Lower leg skin (tissue), 4 donors: ENCODE data around the gene TAPT1. TPM values are rescaled to one million over a fixed set of nuclear protein-coding genes. Genes with fewer than 3 reads are reported as not detected.
"Not testable (repeated sequence)": the region's sequence is repeated elsewhere in the genome, so short reads cannot be mapped to it uniquely, and the experiment has no call there.

Source experiments
- DNase-seq, 2 donors: peaks; one replicate each; pipeline ENCODE4 v3.0.0-alpha.2; 2019; ENCODE audit warnings: low spot score in 2 of 2
- H3K4me3 ChIP-seq: fragments of 200-600 bp; sonication (generic); 2 replicates; pipeline ENCODE4 v1.5.1; 2017; ENCODE audit warnings: mild to moderate bottlenecking, low read depth; ENCODE audit not compliant: poor library complexity, severe bottlenecking
- POLR2A ChIP-seq, 2 donors: fragments of 450-650 bp; IDR thresholded peaks; one replicate each; pipeline ENCODE4 v1.6.1; 2016 to 2017; ENCODE audit warnings: antibody characterized with exemption in 2 of 2, mild to moderate bottlenecking in 1 of 2, moderate library complexity in 1 of 2
- WGBS, 2 donors: methylation state at CpG; one replicate each; pipeline ENCODE4 v1.1.5; 2018; 5-methylcytosine and 5-hydroxymethylcytosine counted together
- intact Hi-C: fragments of 100-400 bp; cut with DNase I; formaldehyde crosslinking; loops from one replicate; pipeline ENCODE4 v1.15.0; 2023; ENCODE audit warnings: low total_unique reads
- total RNA-seq, 4 donors: library from RNA; depleted of rRNA; stranded (reverse); fragments of >200 nt; gene quantifications; one replicate each; pipeline ENCODE4 v1.1.0, GENCODE V29; 2016
- TF ChIP-seq, protein P1 (sequence below), 3 donors: fragments of 450-650 bp; IDR thresholded peaks; one replicate each; pipeline ENCODE4 v1.5.1; 2016; ENCODE audit warnings: antibody characterized with exemption in 3 of 3, mild to moderate bottlenecking in 3 of 3, moderate library complexity in 2 of 3

The TAPT1 gene
- total RNA-seq = 10 to 100 TPM; 10.5 to 31.0 (median 18.7) TPM

- peak within 1 kb of the TSS; percentile 86 for H3K4me3 ChIP-seq
- WGBS, 2 donors = 0 to 1% methylated on average over 20 to 23 of the region's 143 CpGs
- TF ChIP-seq POLR2A (IDR thresholded peaks at IDR 0.05) = no peak
- TF ChIP-seq, protein P1, sequence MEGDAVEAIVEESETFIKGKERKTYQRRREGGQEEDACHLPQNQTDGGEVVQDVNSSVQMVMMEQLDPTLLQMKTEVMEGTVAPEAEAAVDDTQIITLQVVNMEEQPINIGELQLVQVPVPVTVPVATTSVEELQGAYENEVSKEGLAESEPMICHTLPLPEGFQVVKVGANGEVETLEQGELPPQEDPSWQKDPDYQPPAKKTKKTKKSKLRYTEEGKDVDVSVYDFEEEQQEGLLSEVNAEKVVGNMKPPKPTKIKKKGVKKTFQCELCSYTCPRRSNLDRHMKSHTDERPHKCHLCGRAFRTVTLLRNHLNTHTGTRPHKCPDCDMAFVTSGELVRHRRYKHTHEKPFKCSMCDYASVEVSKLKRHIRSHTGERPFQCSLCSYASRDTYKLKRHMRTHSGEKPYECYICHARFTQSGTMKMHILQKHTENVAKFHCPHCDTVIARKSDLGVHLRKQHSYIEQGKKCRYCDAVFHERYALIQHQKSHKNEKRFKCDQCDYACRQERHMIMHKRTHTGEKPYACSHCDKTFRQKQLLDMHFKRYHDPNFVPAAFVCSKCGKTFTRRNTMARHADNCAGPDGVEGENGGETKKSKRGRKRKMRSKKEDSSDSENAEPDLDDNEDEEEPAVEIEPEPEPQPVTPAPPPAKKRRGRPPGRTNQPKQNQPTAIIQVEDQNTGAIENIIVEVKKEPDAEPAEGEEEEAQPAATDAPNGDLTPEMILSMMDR (IDR thresholded peaks at IDR 0.05) = no peak
- intact Hi-C loops = no loop called here
- DNase-seq = peak; percentile 62 to 94
Measured at GRCh38 chr4:16225863-16226815, at the start of gene TAPT1. TSS of gene TAPT1 (minus strand) at chr4:16226471. CDS start at chr4:16226457, 14 bp downstream.

DNA sequence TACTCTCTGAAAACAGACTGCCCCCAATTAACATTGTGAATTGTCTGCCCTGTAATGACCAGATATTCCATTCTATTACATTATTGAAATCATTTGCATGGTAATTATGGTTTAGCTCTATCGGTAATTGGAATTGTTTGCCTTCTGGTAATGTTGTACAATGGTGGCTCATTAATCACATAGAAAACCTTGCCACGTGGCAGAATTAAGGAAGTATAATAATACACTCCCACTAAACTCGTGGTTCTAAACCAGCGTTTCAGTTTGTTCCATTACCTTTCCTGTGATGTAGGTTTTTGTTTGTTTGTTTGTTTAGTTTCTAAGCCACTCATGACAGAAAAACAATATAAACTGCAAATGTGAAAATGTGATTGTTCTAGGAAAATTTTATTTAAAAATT lies 45.1 kb upstream of the TAPT1 start:
- no peak for DNase-seq
- intact Hi-C loops = no loop called here

GRCh38 chr4:16270454-16271328 lies 44.4 kb upstream of the TAPT1 start:
- WGBS, 2 donors = 81% methylated on average over 6 of the region's 6 CpGs
- intact Hi-C loops = no loop called here
- TF ChIP-seq POLR2A (IDR thresholded peaks at IDR 0.05) = no peak
- TF ChIP-seq, protein P1 (IDR thresholded peaks at IDR 0.05) = no peak
- no peak for DNase-seq
- no peak overlapping the region for H3K4me3 ChIP-seq

More for the DNA sequence above, 45.1 kb upstream of the TAPT1 start:
- TF ChIP-seq, protein P1 (IDR thresholded peaks at IDR 0.05) = no peak
- TF ChIP-seq POLR2A (IDR thresholded peaks at IDR 0.05) = no peak
- 59 to 69% methylated on average over 4 of the region's 4 CpGs for WGBS, 2 donors
- no peak overlapping the region for H3K4me3 ChIP-seq

- 25 to 34% methylated on average over 4 of the region's 4 CpGs for WGBS, 2 donors
- intact Hi-C loops, H3K4me3 ChIP-seq, DNase-seq: not testable (repeated sequence)
Measured at GRCh38 chr4:16269742-16270453, 43.6 kb upstream of the TAPT1 start.

GRCh38 chr4:16269240-16269639 lies 43.0 kb upstream of the TAPT1 start:
- WGBS, 2 donors = 53 to 55% methylated on average over 1 of the region's 1 CpG
- no peak overlapping the region for H3K4me3 ChIP-seq
- no peak for TF ChIP-seq POLR2A (IDR thresholded peaks at IDR 0.05)
- TF ChIP-seq, protein P1 (IDR thresholded peaks at IDR 0.05) = no peak
- intact Hi-C loops = no loop called here
- no peak for DNase-seq
